ENCODE measurements around the gene MYBPH.

MYBPH gene

DNA sequence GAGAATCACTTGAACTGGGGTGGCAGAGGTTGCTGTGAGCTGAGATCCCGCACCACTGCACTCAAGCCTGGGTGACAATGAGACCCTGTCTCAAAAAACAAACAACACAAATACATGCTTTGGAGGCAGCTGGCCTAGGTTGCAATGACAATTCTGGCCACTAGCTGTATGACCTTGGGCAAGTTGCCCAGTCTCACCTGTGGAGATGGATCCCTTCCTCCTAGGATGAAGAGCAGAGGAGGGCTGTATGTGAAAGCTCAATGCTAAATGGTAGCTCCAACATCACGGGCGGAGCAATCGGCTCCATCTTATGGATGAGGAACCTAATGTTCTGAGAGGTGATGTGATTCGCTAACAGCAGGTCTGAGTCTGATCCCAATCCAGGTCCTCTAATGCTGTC is 27.5 kb downstream of the MYBPH start:
- Histone ChIP-seq H3K9ac (ENCODE audit: low read length) (no peak overlapping the region), H3K27ac (ENCODE audit: low read length) (no peak overlapping the region), H3K9me3 (replicated peaks; ENCODE audit: insufficient read depth, low read length) (no peaks in the 10 kb centered on the region), H4K20me1 (ENCODE audit: insufficient read depth, low read length) (no peaks in the 10 kb centered on the region), H3K4me1 (ENCODE audit: low read length) (no peaks in the 10 kb centered on the region), H3K4me3 (ENCODE audit: low read length) (no peak overlapping the region), H3K27me3 (replicated peaks; ENCODE audit: insufficient read depth, low read length) (no peaks in the 10 kb centered on the region), H2AFZ (ENCODE audit: low read length) (no peak overlapping the region), H3K36me3 (replicated peaks; ENCODE audit: insufficient read depth, low read length) (no peaks in the 10 kb centered on the region), H3K4me2 (ENCODE audit: low read depth, low read length) (no peak overlapping the region), H3K9me2 (replicated peaks; ENCODE audit: insufficient read depth, low read length) (no peaks in the 10 kb centered on the region), H3F3A (ENCODE audit: insufficient read depth, low read length) (no peaks in the 10 kb centered on the region), H3K79me2 (ENCODE audit: low read length) (no peaks in the 10 kb centered on the region)
- TF ChIP-seq EZH2phosphoT487 (IDR thresholded peaks at IDR 0.05; ENCODE audit: low read length), result no peak
- TF ChIP-seq, protein P1, sequence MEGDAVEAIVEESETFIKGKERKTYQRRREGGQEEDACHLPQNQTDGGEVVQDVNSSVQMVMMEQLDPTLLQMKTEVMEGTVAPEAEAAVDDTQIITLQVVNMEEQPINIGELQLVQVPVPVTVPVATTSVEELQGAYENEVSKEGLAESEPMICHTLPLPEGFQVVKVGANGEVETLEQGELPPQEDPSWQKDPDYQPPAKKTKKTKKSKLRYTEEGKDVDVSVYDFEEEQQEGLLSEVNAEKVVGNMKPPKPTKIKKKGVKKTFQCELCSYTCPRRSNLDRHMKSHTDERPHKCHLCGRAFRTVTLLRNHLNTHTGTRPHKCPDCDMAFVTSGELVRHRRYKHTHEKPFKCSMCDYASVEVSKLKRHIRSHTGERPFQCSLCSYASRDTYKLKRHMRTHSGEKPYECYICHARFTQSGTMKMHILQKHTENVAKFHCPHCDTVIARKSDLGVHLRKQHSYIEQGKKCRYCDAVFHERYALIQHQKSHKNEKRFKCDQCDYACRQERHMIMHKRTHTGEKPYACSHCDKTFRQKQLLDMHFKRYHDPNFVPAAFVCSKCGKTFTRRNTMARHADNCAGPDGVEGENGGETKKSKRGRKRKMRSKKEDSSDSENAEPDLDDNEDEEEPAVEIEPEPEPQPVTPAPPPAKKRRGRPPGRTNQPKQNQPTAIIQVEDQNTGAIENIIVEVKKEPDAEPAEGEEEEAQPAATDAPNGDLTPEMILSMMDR (IDR thresholded peaks at IDR 0.05; ENCODE audit: low read length), result peak; percentile 53
- TF ChIP-seq EZH2 (optimal IDR thresholded peaks at IDR 0.05; ENCODE audit: low read depth, low read length), result no peak
- peak; percentile 14 for DNase-seq

DNA sequence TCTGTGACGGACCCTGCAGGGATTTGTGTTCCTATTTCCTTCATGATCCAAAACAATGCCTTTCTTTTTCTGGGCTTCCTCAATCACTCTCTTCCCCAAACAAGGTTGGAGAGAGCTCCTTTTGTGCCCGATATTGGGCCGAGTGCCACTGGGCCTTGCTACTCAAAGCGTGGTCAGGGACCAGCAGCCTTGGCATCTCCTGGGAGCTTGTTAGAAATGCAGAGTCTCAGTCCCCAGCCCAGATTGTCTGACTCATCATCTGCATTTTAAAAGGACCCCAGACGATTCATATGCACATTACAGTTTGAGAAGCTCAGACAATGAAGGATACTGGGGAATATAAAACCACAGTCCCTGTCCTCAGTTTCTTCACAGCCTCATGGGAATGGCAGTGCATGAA is 28.2 kb downstream of the MYBPH start:
- H3F3A ChIP-seq (ENCODE audit: insufficient read depth, low read length), result no peaks in the 10 kb centered on the region
- H3K9ac ChIP-seq (ENCODE audit: low read length), result no peak overlapping the region
- H3K79me2 ChIP-seq (ENCODE audit: low read length), result no peaks in the 10 kb centered on the region
- H3K9me3 ChIP-seq (replicated peaks; ENCODE audit: insufficient read depth, low read length), result no peaks in the 10 kb centered on the region
- no peak for DNase-seq
- H3K9me2 ChIP-seq (replicated peaks; ENCODE audit: insufficient read depth, low read length), result no peaks in the 10 kb centered on the region
- H3K4me3 ChIP-seq (ENCODE audit: low read length), result no peak overlapping the region
- no peaks in the 10 kb centered on the region for H3K4me1 ChIP-seq (ENCODE audit: low read length)
- H3K27me3 ChIP-seq (replicated peaks; ENCODE audit: insufficient read depth, low read length), result no peaks in the 10 kb centered on the region
- no peaks in the 10 kb centered on the region for H3K36me3 ChIP-seq (replicated peaks; ENCODE audit: insufficient read depth, low read length)
- no peak overlapping the region for H3K27ac ChIP-seq (ENCODE audit: low read length)
- H4K20me1 ChIP-seq (ENCODE audit: insufficient read depth, low read length), result no peaks in the 10 kb centered on the region
- TF ChIP-seq, protein P1 (IDR thresholded peaks at IDR 0.05; ENCODE audit: low read length), result no peak
- TF ChIP-seq EZH2phosphoT487 (IDR thresholded peaks at IDR 0.05; ENCODE audit: low read length) (no peak), EZH2 (optimal IDR thresholded peaks at IDR 0.05; ENCODE audit: low read depth, low read length) (no peak)
- H3K4me2 ChIP-seq (ENCODE audit: low read depth, low read length), result no peak overlapping the region
- H2AFZ ChIP-seq (ENCODE audit: low read length), result no peak overlapping the region

DNA sequence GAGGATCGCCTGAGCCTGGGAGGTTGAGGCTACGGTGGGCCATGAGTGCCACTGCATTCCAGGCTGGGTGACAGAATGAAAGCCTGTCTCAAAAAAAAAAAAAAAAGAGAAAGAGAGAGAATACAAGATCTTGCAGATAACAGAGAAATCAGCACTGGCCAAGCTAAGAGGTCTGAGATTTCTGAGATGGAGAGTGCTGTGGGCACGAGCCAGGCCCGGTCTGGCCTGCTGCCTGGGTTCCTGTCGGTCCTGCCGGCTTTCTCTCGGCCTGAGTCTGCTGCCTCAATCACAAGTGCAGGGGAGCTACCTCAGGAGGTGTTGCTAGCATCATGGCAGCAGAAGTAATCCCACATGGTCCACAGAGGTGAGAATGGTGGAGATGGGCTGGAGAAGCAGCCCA is 29.1 kb downstream of the MYBPH start:
- no peaks in the 10 kb centered on the region for H3K4me1 ChIP-seq (ENCODE audit: low read length)
- H2AFZ ChIP-seq (ENCODE audit: low read length), result no peak overlapping the region
- H3K36me3 ChIP-seq (replicated peaks; ENCODE audit: insufficient read depth, low read length), result no peaks in the 10 kb centered on the region
- no peaks in the 10 kb centered on the region for H4K20me1 ChIP-seq (ENCODE audit: insufficient read depth, low read length)
- H3K79me2 ChIP-seq (ENCODE audit: low read length), result no peaks in the 10 kb centered on the region
- H3K4me3 ChIP-seq (ENCODE audit: low read length), result no peak overlapping the region
- H3K9me3 ChIP-seq (replicated peaks; ENCODE audit: insufficient read depth, low read length), result no peaks in the 10 kb centered on the region
- H3K9ac ChIP-seq (ENCODE audit: low read length), result no peak overlapping the region
- H3K27ac ChIP-seq (ENCODE audit: low read length), result no peak overlapping the region
- H3F3A ChIP-seq (ENCODE audit: insufficient read depth, low read length), result no peaks in the 10 kb centered on the region
- no peak overlapping the region for H3K4me2 ChIP-seq (ENCODE audit: low read depth, low read length)
- no peaks in the 10 kb centered on the region for H3K9me2 ChIP-seq (replicated peaks; ENCODE audit: insufficient read depth, low read length)
- TF ChIP-seq, protein P1 (IDR thresholded peaks at IDR 0.05; ENCODE audit: low read length), result no peak
- TF ChIP-seq EZH2 (optimal IDR thresholded peaks at IDR 0.05; ENCODE audit: low read depth, low read length) (no peak), EZH2phosphoT487 (IDR thresholded peaks at IDR 0.05; ENCODE audit: low read length) (no peak)
- DNase-seq, result no peak
- H3K27me3 ChIP-seq (replicated peaks; ENCODE audit: insufficient read depth, low read length), result no peaks in the 10 kb centered on the region

Measured in MM.1S (cell line).